NT2/D1 (cell line): ENCODE results near the gene CAMK2B.

Experiments used
- YY1 ChIP-seq: IDR thresholded peaks from 2 replicates; pipeline ENCODE4 v1.6.1; 2011; ENCODE audit not compliant: insufficient read length, insufficient read depth
- ZNF274 ChIP-seq: IDR thresholded peaks from 2 replicates; pipeline ENCODE4 v1.6.1; 2011; ENCODE audit warnings: mild to moderate bottlenecking, low read depth, low read length

DNA sequence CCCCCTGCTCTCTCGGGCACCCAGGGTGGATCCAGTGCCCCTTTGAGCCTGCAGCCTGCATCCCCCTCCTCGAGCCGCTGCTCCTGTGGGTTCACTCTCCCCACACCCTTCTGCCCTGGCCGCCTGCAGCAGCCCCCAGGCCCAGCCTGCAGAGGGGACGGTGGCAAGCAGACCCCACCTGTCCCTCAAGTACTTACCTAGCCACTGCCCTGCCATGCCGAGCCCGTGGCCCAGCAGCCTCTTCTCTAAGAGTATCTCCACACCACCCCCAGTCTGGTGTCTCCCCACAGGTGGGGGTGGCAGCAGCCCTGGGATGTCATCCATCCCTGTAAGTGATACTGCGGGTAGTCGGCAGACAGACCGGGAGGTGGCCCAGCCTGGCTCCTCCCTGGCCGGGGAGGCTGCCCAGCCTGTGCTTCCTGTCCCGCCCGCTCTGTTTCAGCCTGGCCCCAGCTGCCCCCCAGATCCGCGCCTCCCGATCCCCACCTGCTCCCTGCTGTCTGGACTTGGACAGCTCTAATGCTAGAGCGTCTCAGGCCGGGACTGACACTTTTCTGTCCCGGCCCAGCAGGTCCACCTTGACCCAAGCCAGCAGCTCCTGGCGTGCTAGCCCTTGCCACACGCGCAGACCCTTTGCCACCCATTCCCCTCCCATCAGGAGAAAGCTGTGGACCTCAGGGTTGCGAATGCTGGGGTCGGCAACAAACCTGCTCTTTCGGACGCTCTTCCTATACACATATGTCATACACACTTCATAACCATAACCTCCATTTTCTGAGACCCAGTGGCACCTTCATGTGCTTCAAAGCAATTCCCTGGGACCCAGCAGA is 99.6 kb downstream of the CAMK2B start:
- TF ChIP-seq YY1 (no peak), ZNF274 (no peak)
